Measurements from ENCODE around the gene OR4Q2. TPM values are rescaled to one million over a fixed set of nuclear protein-coding genes. Genes with fewer than 3 reads are reported as not detected.
"Not testable (repeated sequence)": the region's sequence is repeated elsewhere in the genome, so short reads cannot be mapped to it uniquely, and the experiment has no call there.

OR4Q2 gene
- total RNA-seq (2021; ENCODE audit: unreplicated experiment) (not detected), Bru-seq, nascent RNA (not detected), BruChase-seq, experiment 1, labeled RNA remaining after a 6-hour chase (not detected), BruChase-seq, experiment 2, labeled RNA remaining after a 2-hour chase (not detected)
- not detected in 2 replicates for polyA plus RNA-seq (2012)
- long read RNA-seq: 0 reads

- no peak for ATAC-seq
- Histone ChIP-seq H3K4me1 (ENCODE audit: control insufficient read depth in 1 of 2, insufficient read depth in 2 of 2, low read length in 2 of 2) (no peaks in the 10 kb centered on the region), H3K36me3 (ENCODE audit: control insufficient read depth in 1 of 2, insufficient read depth in 2 of 2, low read length in 2 of 2) (no peaks in the 10 kb centered on the region), H3K4me2 (ENCODE audit: low read length) (no peak within 1 kb of the TSS), H3K27me3 (ENCODE audit: insufficient read depth, low read length) (no peaks in the 10 kb centered on the region), H3K9me2 (ENCODE audit: insufficient read depth) (no peaks in the 10 kb centered on the region), H3K79me2 (ENCODE audit: insufficient read depth, low read length) (no peaks in the 10 kb centered on the region), H4K20me1 (ENCODE audit: insufficient read depth) (no peaks in the 10 kb centered on the region; the same call in 1 of the 2 replicates), H3K9ac (ENCODE audit: low read length) (no peak within 1 kb of the TSS), H3K9me3 (ENCODE audit: control insufficient read depth in 1 of 2, insufficient read depth in 1 of 2, low read depth in 1 of 2, low read length in 2 of 2) (peaks cover 0 to 11% of the 10 kb centered on the region in 2 experiments; a peak in 2 of 4 replicates), H3K4me3 (replicated peaks in 1 of 2; ENCODE audit: low read depth in 1 of 2, low read length in 2 of 2) (no peak within 1 kb of the TSS), H2AFZ (ENCODE audit: low read depth, low read length, poor library complexity, severe bottlenecking) (no peak within 1 kb of the TSS), H3K27ac (ENCODE audit: low read depth, low read length) (no peak within 1 kb of the TSS)
- intact Hi-C loops (cut with micrococcal nuclease): no loop called here
- TF ChIP-seq SRF (IDR thresholded peaks at IDR 0.05; ENCODE audit: low read depth): no peak
- no peak for TF ChIP-seq RAD21 (IDR thresholded peaks at IDR 0.05; ENCODE audit: low read depth)
- TF ChIP-seq ATF3 (IDR thresholded peaks at IDR 0.05): no peak
- no peak for TF ChIP-seq ELF1 (IDR thresholded peaks at IDR 0.05; ENCODE audit: borderline replicate concordance, low read depth)
- BruUV-seq (replicated peaks): no TSS peak
- no peak for DNase-seq (ENCODE audit: low read depth, low spot score)
- ChIA-PET CTCF (no interaction called here), POLR2A (no interaction called here), RAD21 (ENCODE audit: low non-redundant PET in 1 of 2, low total read pairs in 2 of 2, uncharacterized antibody in 2 of 2, unreplicated experiment in 2 of 2) (no interaction called here)
These were observed at the start of gene OR4Q2 for GRCh38 chr14:20001863-20002262. OR4Q2 (plus strand) TSS chr14:20002163.

DNA sequence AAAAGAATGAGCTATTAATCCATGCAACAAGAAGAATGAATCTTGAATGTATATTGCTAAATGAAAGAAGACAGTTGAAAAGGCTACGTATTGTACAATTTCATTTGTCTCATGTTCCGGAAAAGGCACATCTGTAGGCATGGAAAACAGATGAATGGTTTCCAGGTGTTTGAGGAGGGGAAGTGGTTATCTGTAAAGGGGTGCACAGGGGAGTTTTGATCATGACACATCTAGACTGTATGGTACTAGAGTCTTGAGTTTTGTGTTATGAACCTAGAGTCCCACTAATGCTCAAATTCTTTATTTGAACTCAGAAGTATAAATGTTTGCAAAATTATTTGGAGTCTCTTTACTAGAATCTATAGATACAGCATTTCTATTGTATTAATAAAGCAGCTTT lies 32.2 kb upstream of the OR4Q2 start:
- H3K4me2 ChIP-seq (ENCODE audit: low read length); H3K9me2 ChIP-seq (ENCODE audit: insufficient read depth); ATAC-seq; H3K79me2 ChIP-seq (ENCODE audit: insufficient read depth, low read length); H3K9me3 ChIP-seq (ENCODE audit: control insufficient read depth in 1 of 2, insufficient read depth in 1 of 2, low read depth in 1 of 2, low read length in 2 of 2); H3K9ac ChIP-seq (ENCODE audit: low read length); CTCF ChIA-PET; RAD21 ChIA-PET (ENCODE audit: low non-redundant PET in 1 of 2, low total read pairs in 2 of 2, uncharacterized antibody in 2 of 2, unreplicated experiment in 2 of 2); H3K27ac ChIP-seq (ENCODE audit: low read depth, low read length); H4K20me1 ChIP-seq (ENCODE audit: insufficient read depth); H3K36me3 ChIP-seq (ENCODE audit: control insufficient read depth in 1 of 2, insufficient read depth in 2 of 2, low read length in 2 of 2); DNase-seq (ENCODE audit: low read depth, low spot score); H2AFZ ChIP-seq (ENCODE audit: low read depth, low read length, poor library complexity, severe bottlenecking); POLR2A ChIA-PET; H3K4me3 ChIP-seq (replicated peaks in 1 of 2; ENCODE audit: low read depth in 1 of 2, low read length in 2 of 2); H3K4me1 ChIP-seq (ENCODE audit: control insufficient read depth in 1 of 2, insufficient read depth in 2 of 2, low read length in 2 of 2); H3K27me3 ChIP-seq (ENCODE audit: insufficient read depth, low read length); BruUV-seq (replicated peaks): not testable (repeated sequence)
- intact Hi-C loops (cut with micrococcal nuclease): loop anchor here (10.0 kb wide), 1 partner anchor 45 kb away; the partner anchor contains the start of gene OR4K14

Measured in HCT116 (cell line).